Measurements from ENCODE around the gene EDC3.
"Not testable (repeated sequence)": the region's sequence is repeated elsewhere in the genome, so short reads cannot be mapped to it uniquely, and the experiment has no call there.

The EDC3 gene

DNA sequence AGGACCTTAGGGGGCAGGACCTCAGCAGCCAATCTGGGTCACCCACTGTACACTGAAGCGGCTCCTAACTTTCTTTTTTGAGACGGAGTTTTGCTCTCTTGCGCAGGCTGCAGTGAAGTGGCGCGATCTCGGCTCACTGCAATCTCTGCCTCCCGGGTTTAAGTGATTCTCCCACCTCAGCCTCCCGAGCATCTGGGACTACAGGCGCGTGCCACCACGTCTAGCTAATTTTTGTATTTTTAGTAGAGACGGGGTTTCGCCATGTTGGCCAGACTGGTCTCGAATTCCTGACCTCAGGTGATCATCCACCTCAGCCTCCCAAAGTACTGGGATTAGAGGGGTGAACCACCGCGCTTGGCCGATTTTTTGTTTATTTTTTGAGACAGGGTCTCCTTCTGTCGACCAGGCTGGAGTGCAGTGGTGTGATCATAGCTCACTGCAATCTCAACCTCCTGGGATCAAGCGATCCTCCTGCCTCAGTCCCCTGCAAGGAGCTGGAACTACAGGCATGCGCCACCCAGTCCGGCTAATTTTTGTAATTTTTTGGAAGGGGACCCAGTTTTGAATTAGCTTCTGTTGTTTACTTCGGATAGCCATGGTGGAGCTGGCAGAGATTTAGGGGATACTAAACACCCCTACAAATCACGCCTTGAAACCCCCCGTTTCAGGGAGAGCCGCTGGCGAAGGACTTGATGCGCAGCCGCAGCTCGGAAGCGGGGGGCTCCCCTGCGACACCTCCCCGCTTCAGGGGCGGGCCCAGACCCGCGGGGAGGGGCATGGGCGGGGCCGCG lies 81.7 kb downstream of the EDC3 start:
- in situ Hi-C loops (cut with HindIII; ENCODE audit: low sequenced_read_pairs): loop anchor here (5.0 kb wide), 1 partner anchor 67 kb away; no protein-coding TSS in a partner anchor

- in situ Hi-C loops (cut with HindIII; ENCODE audit: low sequenced_read_pairs): loop anchor here (5.0 kb wide), 1 partner anchor 66 kb away; no protein-coding TSS in a partner anchor
Measured at GRCh38 chr15:74613089-74613952, 82.5 kb downstream of the EDC3 start.

DNA sequence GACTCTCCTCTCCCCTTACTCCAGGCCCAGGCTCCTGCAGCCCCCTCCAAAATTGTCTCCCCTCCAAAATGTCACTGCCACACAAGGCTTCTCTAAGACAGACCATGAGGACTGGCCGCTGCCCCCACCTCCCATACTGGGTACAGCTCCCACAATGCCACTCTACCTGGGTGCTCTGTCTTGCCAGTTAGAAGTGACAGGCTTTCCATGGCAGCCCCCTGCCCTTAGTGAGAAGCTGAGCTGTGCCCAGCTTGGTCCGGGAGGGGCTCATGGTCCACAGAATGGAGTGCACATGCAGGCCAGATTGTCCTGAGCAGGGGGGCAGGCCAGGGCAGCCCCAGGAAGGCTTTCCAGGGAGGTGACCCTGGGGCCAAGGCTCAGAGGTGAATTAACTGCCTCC lies 83.1 kb downstream of the EDC3 start:
- in situ Hi-C loops (cut with HindIII; ENCODE audit: low sequenced_read_pairs): loop anchor here (5.0 kb wide), 1 partner anchor 65 kb away; no protein-coding TSS in a partner anchor

DNA sequence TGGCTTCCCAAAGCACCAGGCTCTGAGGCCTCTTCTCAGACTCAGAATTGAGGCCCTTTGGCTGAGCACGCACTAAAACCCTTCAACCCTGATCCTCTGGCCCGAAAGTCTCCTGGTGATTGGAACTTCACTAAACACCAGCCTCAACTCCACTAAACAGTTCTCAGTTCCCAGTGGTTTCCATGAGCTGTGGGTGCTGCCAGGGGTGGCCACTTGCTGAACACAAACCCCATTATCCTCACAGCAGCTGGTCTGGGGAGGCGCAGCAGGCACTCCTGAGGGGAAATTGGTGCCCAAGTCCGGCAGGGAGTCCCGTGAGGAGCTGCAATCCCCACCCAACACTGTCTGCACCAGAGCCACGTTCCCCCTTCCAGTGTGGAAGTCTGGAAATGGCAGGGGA lies 84.0 kb downstream of the EDC3 start:
- in situ Hi-C loops (cut with HindIII; ENCODE audit: low sequenced_read_pairs): loop anchor here (5.0 kb wide), 1 partner anchor 65 kb away; no protein-coding TSS in a partner anchor

- in situ Hi-C loops (cut with HindIII; ENCODE audit: low sequenced_read_pairs): loop anchor here (5.0 kb wide), 1 partner anchor 64 kb away; no protein-coding TSS in a partner anchor
Measured at GRCh38 chr15:74611341-74611740, 84.5 kb downstream of the EDC3 start.

- in situ Hi-C loops (cut with HindIII; ENCODE audit: low sequenced_read_pairs): loop anchor here (5.0 kb wide), 1 partner anchor 63 kb away; no protein-coding TSS in a partner anchor
Measured at GRCh38 chr15:74610302-74610951, 85.4 kb downstream of the EDC3 start.

GRCh38 chr15:74609938-74610301 lies 85.9 kb downstream of the EDC3 start:
- in situ Hi-C loops (cut with HindIII; ENCODE audit: low sequenced_read_pairs): loop anchor here (5.0 kb wide), 1 partner anchor 63 kb away; no protein-coding TSS in a partner anchor

DNA sequence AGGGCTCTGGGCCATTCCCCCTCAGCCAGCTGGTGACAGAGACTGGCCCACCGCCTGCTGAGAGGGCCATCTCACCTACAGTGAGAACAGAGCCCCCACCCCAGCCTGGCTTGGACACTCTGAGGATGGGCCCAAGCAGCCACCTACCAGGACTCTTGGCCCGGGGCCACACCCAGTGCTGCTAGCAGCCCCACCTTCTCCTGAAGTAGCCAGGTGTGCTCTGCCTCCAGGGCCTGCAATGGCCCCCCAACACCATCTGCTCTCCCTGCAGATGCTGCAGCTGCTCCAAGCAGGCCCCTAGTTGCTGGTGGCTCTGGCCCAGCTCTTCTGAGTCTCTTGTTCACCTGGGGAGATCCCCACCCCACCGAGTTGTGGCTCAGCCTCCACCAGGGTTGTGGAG lies 87.0 kb downstream of the EDC3 start:
- in situ Hi-C loops (cut with HindIII; ENCODE audit: low sequenced_read_pairs): no loop called here

DNA sequence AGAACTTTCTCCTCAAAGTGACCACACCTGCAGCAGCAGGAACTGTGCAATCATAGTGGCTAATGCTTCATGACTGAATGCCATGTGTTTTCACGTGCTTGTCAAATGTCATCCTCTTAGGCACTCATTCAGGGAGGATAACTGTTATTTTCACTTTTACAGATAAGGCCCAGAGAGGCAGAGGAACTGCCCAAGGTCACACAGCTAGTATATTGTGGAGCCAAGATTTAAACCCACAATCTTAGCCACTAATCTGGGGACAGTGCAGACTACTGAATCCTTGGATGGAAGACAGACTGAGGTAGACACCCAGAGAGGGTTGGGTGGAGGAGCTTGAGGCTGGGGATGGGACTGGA lies 90.1 kb downstream of the EDC3 start:
- in situ Hi-C loops (cut with HindIII; ENCODE audit: low sequenced_read_pairs): no loop called here

DNA sequence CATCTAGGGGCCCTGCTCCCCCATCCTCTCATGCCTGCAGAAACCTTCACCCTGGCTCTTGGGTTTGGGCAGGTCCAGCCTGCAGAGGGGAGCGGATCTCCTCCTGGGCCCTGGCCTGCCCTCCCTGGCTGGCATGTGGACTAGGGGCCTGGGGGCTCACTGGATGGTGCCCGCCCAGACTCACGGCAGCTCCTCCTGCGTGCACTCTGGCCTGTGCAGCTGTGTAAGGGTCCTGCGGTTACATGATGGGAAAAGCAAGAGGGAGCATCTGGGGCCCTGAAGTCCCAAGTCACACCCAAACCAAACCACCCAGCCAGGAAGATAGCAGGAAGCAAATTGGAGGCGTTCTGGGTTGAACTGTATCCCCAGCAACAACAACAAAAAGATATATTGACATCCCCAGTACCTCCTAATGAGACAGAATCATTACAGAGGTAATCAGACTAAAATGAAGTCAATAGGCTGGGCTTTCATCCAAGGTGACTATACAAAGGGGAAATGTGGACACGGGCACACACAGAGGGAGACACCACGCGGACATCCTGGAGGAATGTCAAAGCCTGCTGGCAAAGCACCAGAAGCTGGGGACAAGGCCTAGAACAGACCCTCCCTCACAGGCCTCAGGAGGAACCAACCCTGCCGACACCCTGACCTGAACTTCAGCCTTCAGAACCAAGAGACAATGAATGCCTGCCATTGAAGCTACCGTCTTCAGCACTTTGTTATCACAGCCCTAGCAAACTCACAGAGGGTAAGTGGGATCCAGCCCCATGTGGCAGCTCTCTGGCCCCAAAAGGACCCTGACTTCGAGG lies 90.6 kb downstream of the EDC3 start:
- in situ Hi-C loops (cut with HindIII; ENCODE audit: low sequenced_read_pairs): no loop called here

DNA sequence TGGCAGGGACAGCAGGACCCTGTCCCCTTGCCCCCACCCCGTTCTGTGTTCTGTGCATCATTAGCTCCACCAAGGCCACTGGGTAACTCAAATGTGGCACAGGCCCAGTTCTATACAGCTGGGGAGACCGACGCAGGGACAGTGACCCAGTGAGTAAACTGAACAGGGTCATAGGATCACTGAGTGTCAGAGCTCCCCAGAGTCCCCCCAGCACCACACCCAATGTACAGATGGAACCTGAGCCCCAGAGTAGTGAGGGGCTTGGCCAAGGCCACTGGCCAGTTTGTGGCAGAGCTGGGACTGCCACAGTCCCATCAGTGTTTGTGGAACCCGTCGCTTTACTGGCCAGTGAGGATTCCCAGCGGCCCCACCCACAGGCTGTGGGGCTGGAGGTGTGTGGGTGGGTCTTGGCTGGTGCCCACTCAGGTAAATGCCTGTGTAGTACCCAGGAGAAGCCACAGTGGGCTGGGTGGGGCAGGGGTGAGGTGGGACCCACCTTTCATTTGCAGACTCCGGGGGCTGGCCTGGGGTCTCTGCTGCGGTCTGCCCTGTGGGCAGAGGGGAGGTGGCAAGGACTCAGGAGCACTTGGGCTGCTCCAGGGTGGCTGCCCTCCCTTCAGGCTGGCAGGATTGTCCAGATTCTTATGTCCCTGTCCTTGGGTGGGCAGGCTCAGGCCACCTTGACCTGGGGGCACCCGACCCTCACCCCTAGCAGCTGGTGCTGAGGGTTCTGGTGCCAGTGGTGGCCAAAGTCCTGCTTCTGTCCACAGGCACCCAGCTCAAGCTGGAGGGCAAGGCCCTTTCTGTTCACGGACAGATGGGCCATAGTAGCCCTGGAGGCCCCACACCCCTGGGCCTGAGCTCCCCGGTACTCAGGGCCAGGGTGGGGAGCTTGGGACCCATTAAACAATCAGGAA lies 91.8 kb downstream of the EDC3 start:
- in situ Hi-C loops (cut with HindIII; ENCODE audit: low sequenced_read_pairs): no loop called here

DNA sequence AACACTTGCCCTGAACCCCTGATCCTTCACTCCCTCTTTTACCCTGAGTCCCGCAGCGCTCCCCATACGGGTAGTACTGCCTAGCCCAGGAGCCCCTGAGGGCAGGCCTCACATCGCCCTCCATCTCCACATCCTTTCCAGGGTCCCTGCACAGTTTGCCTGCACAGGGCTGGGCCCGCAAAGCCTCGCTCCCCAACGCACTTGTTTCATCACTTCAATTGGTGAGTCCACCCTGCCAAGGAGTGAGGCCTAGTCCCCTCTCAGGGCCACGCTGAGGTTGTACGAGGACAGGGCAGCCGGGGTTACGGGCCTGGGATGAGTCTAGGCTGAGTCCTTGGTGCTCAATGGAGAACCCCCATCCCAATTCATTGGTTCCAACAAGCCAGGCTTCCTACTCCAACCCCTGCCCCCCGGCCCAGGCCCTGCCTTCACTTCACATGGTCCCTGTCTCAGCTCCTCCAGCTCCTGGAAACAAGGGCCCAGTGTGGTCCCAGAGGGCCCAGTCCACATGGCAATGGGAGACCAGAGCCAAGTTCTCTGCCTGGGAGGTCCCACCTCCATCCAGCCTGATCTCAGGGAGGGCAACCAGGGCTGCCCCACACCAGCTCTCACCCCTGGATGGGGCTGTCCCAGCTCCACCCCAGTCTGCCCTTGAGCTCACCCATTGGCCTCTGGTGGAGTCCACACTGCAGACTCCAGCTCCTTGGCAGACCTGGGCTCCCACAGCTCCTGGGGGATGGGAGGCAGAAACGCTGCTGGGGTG lies 92.6 kb downstream of the EDC3 start:
- in situ Hi-C loops (cut with HindIII; ENCODE audit: low sequenced_read_pairs): no loop called here

GRCh38 chr15:74599156-74599555 lies 96.7 kb downstream of the EDC3 start:
- in situ Hi-C loops (cut with HindIII; ENCODE audit: low sequenced_read_pairs): no loop called here

DNA sequence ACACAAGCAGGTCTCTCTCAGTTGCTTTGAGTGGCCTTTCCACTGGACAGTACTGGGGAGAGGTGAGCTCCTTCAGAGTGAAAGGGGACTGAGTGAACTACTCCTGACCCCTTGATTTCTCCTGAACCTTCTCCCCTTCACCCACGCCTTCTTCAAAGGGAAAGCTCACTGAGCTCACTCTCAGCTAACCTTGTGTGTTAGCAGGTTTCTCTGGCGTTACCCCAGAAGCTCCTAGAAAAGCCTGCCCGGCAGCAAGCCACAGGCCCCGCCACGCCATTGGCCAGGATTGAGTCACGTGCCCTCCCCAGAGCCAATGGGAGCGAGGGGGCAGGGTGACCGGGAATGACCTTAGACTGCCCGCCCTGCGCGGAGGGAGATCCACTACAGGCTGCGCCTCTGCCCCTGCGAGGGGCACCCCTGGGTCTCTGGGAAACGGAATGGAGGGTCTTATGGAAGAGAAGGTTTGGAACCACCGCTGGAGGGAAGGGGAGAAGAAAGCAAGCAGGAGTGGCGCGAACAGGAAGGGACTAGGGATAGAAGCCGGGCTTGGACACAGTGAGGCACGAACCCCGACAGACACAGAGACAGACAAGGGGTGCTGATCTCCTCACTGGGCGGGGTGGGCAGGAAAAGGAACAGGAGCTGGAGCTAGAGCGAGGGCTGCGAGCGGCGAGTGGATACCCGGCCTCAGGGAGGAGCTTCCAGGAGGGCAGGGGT lies 97.5 kb downstream of the EDC3 start:
- in situ Hi-C loops (cut with HindIII; ENCODE audit: low sequenced_read_pairs): no loop called here

- in situ Hi-C loops (cut with HindIII; ENCODE audit: low sequenced_read_pairs): not testable (repeated sequence)
Measured at GRCh38 chr15:74597146-74597705, 98.6 kb downstream of the EDC3 start.

DNA sequence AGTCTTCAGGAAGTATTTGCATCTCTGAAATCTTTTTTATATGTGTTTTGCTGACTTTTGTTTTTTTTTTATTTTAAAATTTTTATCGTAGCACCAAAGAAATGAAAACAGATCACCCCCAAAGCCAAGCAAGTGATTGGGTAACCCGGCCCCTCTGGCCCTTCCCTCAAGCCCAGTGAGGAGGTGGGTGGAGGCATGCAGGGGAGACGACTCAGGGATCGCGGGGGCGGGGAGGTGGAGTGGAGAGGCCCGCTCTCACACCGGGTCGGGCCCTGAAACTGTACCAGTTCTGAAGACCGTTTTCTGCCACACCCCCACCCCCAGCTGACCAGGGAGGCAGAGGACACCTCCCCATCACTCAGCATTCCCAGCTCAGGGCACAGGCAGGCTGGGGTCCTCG lies 99.1 kb downstream of the EDC3 start:
- in situ Hi-C loops (cut with HindIII; ENCODE audit: low sequenced_read_pairs): not testable (repeated sequence)

DNA sequence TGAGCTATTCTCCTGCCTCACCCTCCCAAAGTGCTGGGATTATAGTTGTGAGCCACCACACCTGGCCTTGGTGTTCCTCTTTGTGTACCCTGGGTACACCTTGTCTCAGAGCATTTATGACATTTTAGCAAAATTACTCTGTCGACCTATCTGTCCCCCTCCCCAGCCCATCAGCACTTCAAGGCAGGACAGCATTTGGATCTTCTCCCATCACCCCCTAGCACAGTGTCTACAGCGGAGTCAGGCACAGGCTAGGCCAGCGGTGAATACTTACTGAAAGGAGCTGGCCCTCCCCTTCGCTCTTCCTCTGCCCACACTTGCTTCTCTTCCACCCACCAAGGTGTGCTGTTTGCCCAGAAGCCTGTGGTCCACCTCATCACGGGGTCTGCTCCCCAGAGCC lies 100.6 kb downstream of the EDC3 start:
- in situ Hi-C loops (cut with HindIII; ENCODE audit: low sequenced_read_pairs): no loop called here

- in situ Hi-C loops (cut with HindIII; ENCODE audit: low sequenced_read_pairs): no loop called here
Measured at GRCh38 chr15:74594455-74594854, 101.4 kb downstream of the EDC3 start.
